Astrocyte (in vitro differentiated cells and primary cell): ENCODE data around the gene PPFIBP1.

Experiments
- CTCF ChIP-seq: IDR thresholded peaks from 2 replicates; pipeline ENCODE4 v1.5.1; 2011; ENCODE audit warnings: low read depth, mild to moderate bottlenecking, inconsistent platforms, low read length, moderate library complexity; ENCODE audit not compliant: insufficient read depth
- EZH2 ChIP-seq: IDR thresholded peaks from 2 replicates; pipeline ENCODE4 v1.6.1; 2012; ENCODE audit warnings: mild to moderate bottlenecking, low read length, inconsistent platforms; ENCODE audit not compliant: insufficient read depth

GRCh38 chr12:27537855-27538675, 14.1 kb downstream of the PPFIBP1 start:
- TF ChIP-seq CTCF (no peak), EZH2 (no peak)
